CD8-positive, alpha-beta memory T cell (primary cell): ENCODE measurements around the gene MYO1D. TPM values are rescaled to one million over a fixed set of nuclear protein-coding genes. Genes with fewer than 3 reads are reported as not detected.

Source experiments
- CTCF ChIA-PET: fragments of 350-600 bp; sonication (Branson Sonifier 250); formaldehyde crosslinking; loops from one replicate; lab custom pipeline; 2021; ENCODE audit warnings: antibody characterized with exemption; lab: Charles Lee
- POLR2A ChIA-PET: fragments of 350-600 bp; sonication (Branson Sonifier 250); formaldehyde crosslinking; loops from one replicate; lab custom pipeline; 2021; ENCODE audit warnings: antibody characterized with exemption; lab: Charles Lee
- DNase-seq, 5 donors: peaks; one replicate each; pipeline versions ENCODE4 v3.0.0 to v3.0.0-alpha.2; 2020 to 2022; ENCODE audit warnings: mixed read lengths in 1 of 5
- H3K27ac ChIP-seq: one replicate; pipeline ENCODE4 v1.7.0; 2013; ENCODE audit warnings: low read depth, mild to moderate bottlenecking, low read length, moderate library complexity
- H3K27me3 ChIP-seq: 2 replicates; pipeline ENCODE4 v1.7.0; 2013; ENCODE audit warnings: low read length, mild to moderate bottlenecking; ENCODE audit not compliant: insufficient read depth, poor library complexity, severe bottlenecking
- H3K36me3 ChIP-seq: 2 replicates; pipeline ENCODE4 v1.7.0; 2013; ENCODE audit warnings: mild to moderate bottlenecking, low read length, moderate library complexity; ENCODE audit not compliant: insufficient read depth
- H3K4me1 ChIP-seq: 2 replicates; pipeline ENCODE4 v1.7.0; 2013; ENCODE audit warnings: mild to moderate bottlenecking, low read length, moderate library complexity; ENCODE audit not compliant: insufficient read depth
- H3K4me3 ChIP-seq: 2 replicates; pipeline ENCODE4 v1.7.0; 2013; ENCODE audit warnings: mild to moderate bottlenecking, low read length
- H3K9me3 ChIP-seq: 2 replicates; pipeline ENCODE4 v1.7.0; 2013; ENCODE audit warnings: mild to moderate bottlenecking, low read length
- H3K27ac Mint-ChIP-seq, 8 donors: one replicate each; pipeline ENCODE4 v1.8.0; 2020 to 2021; ENCODE audit warnings: mixed read lengths in 8 of 8, mild to moderate bottlenecking in 6 of 8, inconsistent platforms in 3 of 8, moderate library complexity in 3 of 8
- H3K27me3 Mint-ChIP-seq, 2 donors: one replicate each; pipeline ENCODE4 v1.8.0; 2020 to 2021; ENCODE audit warnings: mixed read lengths in 2 of 2, mild to moderate bottlenecking in 1 of 2, moderate library complexity in 1 of 2
- H3K36me3 Mint-ChIP-seq, 3 donors: one replicate each; pipeline ENCODE4 v1.8.0; 2020 to 2021; ENCODE audit warnings: mixed read lengths in 3 of 3, inconsistent platforms in 1 of 3, mild to moderate bottlenecking in 1 of 3
- H3K4me1 Mint-ChIP-seq, 3 donors: one replicate each; pipeline ENCODE4 v1.8.0; 2020 to 2021; ENCODE audit warnings: mixed read lengths in 3 of 3, inconsistent platforms in 1 of 3, mild to moderate bottlenecking in 1 of 3
- H3K4me3 Mint-ChIP-seq, 7 donors: one replicate each; pipeline ENCODE4 v1.8.0; 2020 to 2021; ENCODE audit warnings: mixed read lengths in 7 of 7, mild to moderate bottlenecking in 6 of 7, moderate library complexity in 4 of 7, inconsistent platforms in 2 of 7
- H3K9me3 Mint-ChIP-seq, 5 donors: one replicate each; pipeline ENCODE4 v1.8.0; 2020 to 2022; ENCODE audit warnings: mixed read lengths in 5 of 5, mild to moderate bottlenecking in 3 of 5, moderate library complexity in 2 of 5, inconsistent platforms in 1 of 5
- polyA plus RNA-seq: library from polyadenylated mRNA; unstranded; fragments of 300-500 nt; fragmentation: Illumina TruSeq; gene quantifications from one replicate; pipeline ENCODE4 v1.2.3, GENCODE V29; 2021
- total RNA-seq, 2 experiments: library from RNA; stranded (reverse); gene quantifications; one replicate each; pipeline ENCODE4 v1.2.3, GENCODE V29; 2021

MYO1D gene
- total and polyA plus RNA-seq, 3 experiments from 2014 or later = 9.0 to 15.8 (median 11.5) TPM

DNA sequence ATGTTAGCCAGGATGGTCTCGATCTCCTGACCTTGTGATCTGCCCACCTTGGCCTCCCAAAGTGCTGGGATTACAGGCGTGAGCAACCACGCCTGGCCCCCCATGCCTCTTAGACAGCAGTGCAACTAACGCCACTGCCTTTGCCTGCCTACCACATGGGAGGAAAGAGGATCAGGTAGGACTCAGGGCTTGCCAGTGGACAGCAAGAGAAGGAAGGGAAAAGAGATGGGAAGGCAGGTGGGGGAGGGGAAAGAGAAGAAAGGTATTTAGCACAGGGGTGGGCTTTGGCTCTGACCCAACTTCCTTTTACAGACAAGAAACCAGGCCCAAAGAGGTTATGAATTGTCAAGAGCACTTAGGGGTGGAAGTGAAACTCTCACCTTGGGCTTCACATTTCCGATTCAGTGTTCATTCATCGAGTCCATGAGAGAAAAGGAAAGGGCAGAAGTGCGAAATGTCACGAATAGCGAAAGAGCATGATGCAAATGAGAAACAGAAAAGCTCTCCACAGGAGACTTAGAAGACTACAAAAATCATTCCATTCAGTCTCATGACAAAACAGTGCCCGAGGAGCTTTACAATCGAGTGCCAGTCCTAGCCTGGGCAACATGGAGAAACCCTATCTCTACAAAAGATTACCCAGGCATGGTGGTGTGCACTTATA, 353.8 kb downstream of the MYO1D start:
- no peak overlapping the region for H3K27ac ChIP-seq
- H3K36me3 ChIP-seq = no peaks in the 10 kb centered on the region
- Mint-ChIP-seq H3K27ac (peak overlapping the region in 6 of 8 donors; percentile 42 to 88 (median 78)), H3K4me3 (peak overlapping the region; percentile 6 to 85 (median 77)), H3K9me3 (no peaks in the 10 kb centered on the region), H3K36me3 (peaks cover 0 to 3% (median 0%) of the 10 kb centered on the region in 3 donors), H3K27me3 (peaks cover 1 to 3% of the 10 kb centered on the region in 2 donors), H3K4me1 (peaks cover 54 to 63% (median 55%) of the 10 kb centered on the region in 3 donors)
- peaks cover 48% of the 10 kb centered on the region for H3K4me1 ChIP-seq
- peak overlapping the region; percentile 14 for H3K4me3 ChIP-seq
- ChIA-PET POLR2A (interaction anchor here (1.0 to 1.3 kb wide), 2 partner anchors 36 kb away, joined by 3 to 4 read pairs; partner anchors contain the start of gene CDK5R1), CTCF (interaction anchor here (2.0 to 3.0 kb wide), 2 partner anchors 27 to 61 kb away, joined by 4 to 13 read pairs; no protein-coding TSS in a partner anchor)
- peak in 1 of 5 donors; percentile 56 for DNase-seq
- no peaks in the 10 kb centered on the region for H3K9me3 ChIP-seq
- no peaks in the 10 kb centered on the region for H3K27me3 ChIP-seq

DNA sequence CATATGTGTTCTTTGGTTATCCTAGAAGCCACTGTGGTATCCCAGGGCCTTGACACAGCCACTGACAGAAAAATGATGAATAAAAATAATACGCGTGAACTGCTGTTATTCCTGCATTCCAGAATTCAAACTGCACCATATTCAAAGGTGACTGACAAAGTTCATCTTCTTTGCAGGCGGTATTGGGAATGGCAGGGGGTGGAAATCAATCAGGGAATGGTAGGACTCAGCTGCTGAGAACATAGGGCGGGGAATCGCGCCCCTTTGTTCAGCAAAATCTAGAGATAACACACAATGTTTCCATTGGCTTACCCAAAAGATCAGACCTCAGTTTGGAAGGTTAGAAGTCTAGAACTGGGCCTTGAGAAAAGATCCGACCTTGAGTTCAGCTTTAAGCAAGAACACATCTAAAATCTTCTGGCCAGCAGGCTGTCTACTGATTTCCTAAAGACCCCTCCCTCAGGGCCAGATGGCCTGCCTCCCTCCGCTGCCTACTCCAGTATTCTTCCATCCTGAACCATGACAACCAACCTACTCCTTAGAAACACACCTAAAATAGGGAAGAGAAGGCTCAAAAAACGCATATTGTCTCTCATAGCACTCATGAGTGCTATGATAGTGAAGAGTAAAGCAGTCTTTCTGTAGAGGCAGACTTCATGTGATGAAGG, 356.1 kb downstream of the MYO1D start:
- peaks cover 70% of the 10 kb centered on the region for H3K4me1 ChIP-seq
- no peaks in the 10 kb centered on the region for H3K27me3 ChIP-seq
- Mint-ChIP-seq H3K36me3 (peaks cover 0 to 3% (median 0%) of the 10 kb centered on the region in 3 donors), H3K27ac (peak overlapping the region; percentile 87 to 97 (median 94)), H3K9me3 (no peaks in the 10 kb centered on the region), H3K4me3 (peak overlapping the region in 6 of 7 donors; percentile 77 to 86 (median 84)), H3K4me1 (peaks cover 67 to 76% (median 71%) of the 10 kb centered on the region in 3 donors), H3K27me3 (peaks cover 0 to under 1% of the 10 kb centered on the region in 2 donors)
- POLR2A ChIA-PET = interaction anchor here (0.7 to 1.8 kb wide), 2 partner anchors 17 to 34 kb away, joined by 3 to 23 read pairs; partner anchors contain the start of gene CDK5R1
- peak overlapping the region; percentile 46 for H3K4me3 ChIP-seq
- H3K27ac ChIP-seq = no peak overlapping the region
- H3K36me3 ChIP-seq = no peaks in the 10 kb centered on the region
- DNase-seq = no peak
- CTCF ChIA-PET = interaction anchor here (1.5 to 1.8 kb wide), 2 partner anchors 32 to 59 kb away, joined by 3 to 5 read pairs; no protein-coding TSS in a partner anchor
- H3K9me3 ChIP-seq = no peaks in the 10 kb centered on the region

DNA sequence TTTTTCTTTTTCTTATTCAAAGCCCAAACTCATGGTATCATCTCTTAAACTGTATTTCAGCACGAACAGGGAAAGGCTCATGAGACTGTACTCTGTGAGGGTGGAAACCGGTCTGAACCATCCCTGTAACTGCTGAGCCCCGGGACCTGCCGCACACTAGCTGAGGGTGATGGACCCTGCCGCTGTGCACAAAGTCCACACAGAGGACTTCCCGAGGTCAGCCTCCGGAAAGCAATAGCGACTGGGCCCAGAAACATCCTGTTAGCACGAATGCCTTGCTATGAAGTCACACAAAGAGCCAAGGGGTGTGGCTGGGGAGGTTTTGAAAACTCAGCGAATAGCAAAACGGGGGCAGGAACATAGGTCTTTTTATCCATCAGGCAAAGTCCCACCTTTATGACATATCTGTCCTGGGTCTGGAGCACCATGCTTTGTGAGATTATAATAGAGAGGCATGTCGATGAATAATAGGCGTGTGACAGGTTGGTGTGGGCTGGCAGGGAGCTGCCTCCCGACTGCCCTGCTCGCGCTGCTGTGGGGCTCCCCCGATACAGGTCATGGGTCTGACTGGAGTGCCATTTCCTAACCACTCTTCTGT, 356.7 kb downstream of the MYO1D start:
- DNase-seq = peak; percentile 22 to 63 (median 49)
- Mint-ChIP-seq H3K36me3 (peaks cover 0 to 3% (median 0%) of the 10 kb centered on the region in 3 donors), H3K27me3 (no peaks in the 10 kb centered on the region), H3K4me3 (peak overlapping the region; percentile 77 to 86 (median 84)), H3K27ac (peak overlapping the region; percentile 87 to 97 (median 94)), H3K9me3 (no peaks in the 10 kb centered on the region), H3K4me1 (peaks cover 70 to 82% (median 71%) of the 10 kb centered on the region in 3 donors)
- no peaks in the 10 kb centered on the region for H3K36me3 ChIP-seq
- peak overlapping the region; percentile 46 for H3K4me3 ChIP-seq
- H3K27me3 ChIP-seq = no peaks in the 10 kb centered on the region
- POLR2A ChIA-PET = interaction anchor here (0.6 to 2.5 kb wide), 5 partner anchors 16 to 169 kb away, joined by 3 to 23 read pairs (median 3); partner anchors contain the start of gene CDK5R1
- CTCF ChIA-PET = interaction anchor here (1.5 to 1.8 kb wide), 2 partner anchors 31 to 58 kb away, joined by 3 to 5 read pairs; no protein-coding TSS in a partner anchor
- H3K27ac ChIP-seq = peak overlapping the region; percentile 75
- H3K9me3 ChIP-seq = no peaks in the 10 kb centered on the region
- H3K4me1 ChIP-seq = peaks cover 77% of the 10 kb centered on the region

DNA sequence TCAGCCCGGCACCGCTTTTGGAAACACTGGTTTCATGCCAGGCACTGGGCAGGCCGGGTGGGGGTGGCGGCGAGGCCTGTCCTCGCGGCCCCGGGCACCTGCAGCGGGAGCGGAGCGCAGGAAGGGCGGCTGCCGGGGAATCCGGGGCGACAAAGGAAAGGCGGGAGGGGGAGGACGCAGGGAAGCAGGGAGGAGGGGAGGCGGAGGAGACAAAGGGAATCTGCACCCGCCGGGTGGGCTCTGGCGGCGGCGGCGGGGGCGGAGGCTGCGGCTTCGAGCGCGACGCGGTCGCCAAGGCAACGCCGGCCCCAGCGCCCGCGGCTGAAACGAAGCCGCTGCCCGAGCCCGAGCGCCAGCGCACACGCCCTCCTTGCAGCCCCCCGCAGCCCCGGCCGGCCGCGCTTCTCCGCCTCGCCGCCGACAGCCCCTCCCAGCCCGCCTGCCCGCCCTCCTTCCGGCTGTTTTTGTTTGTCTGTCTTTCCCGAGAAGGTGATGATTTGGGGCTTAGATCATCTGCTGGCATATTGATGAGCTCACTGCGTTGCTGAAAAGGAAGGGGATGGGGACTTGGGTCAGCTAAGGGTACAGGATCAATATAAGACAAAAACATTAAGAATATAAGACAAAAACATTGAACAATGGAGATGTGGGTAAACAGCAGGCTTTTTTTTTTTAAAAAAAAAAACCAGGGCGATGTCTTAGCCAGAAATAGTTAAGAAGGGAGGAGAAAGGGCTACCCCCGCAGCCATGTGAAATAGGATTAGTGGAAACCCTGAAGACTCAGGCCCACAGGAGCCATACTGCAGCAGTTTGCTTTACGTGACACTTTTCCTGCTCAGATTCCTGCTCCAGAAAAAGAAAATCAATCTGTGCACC, 357.5 kb downstream of the MYO1D start:
- peak overlapping the region; percentile 79 to 86 (median 84) for H3K4me3 Mint-ChIP-seq

DNA sequence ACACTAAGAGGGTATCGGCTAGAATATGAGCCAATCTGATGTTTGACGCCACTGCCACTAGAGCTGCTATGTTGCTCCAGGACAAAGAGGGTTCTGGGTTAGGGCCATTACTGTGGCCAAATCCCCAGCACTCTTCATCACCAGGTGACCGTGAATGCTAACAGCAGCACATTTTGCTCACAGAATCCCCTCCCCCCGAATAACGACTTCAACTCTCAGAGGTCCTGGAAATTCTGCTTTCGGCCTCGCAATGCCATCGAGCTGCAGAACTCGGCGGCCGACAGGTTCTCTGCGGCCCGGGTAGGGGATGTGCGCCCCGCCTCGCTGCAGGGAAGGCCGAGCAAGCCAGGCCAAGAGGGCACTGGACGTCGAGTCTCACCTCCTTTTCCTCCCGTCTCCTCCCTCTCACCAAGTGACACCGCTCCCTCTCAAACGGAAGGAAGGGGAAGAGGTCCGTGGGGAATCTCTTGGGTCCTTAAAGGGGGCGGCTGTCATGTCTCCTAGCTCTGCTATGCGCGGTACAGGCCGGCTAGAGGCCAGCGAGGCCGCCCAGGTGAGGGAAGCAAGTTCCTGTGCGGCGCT, 358.2 kb downstream of the MYO1D start:
- no peaks in the 10 kb centered on the region for H3K36me3 ChIP-seq
- peak overlapping the region; percentile 14 for H3K4me3 ChIP-seq
- Mint-ChIP-seq H3K27me3 (no peaks in the 10 kb centered on the region), H3K4me3 (peak overlapping the region; percentile 73 to 87 (median 80)), H3K9me3 (no peaks in the 10 kb centered on the region), H3K4me1 (peaks cover 61 to 76% (median 62%) of the 10 kb centered on the region in 3 donors), H3K27ac (peak overlapping the region; percentile 49 to 98 (median 80)), H3K36me3 (peaks cover 0 to 3% (median 0%) of the 10 kb centered on the region in 3 donors)
- POLR2A ChIA-PET = interaction anchor here (0.7 to 2.5 kb wide), 2 partner anchors 24 to 74 kb away, joined by 3 to 7 read pairs; partner anchors contain the start of gene PSMD11
- H3K27me3 ChIP-seq = no peaks in the 10 kb centered on the region
- no peaks in the 10 kb centered on the region for H3K9me3 ChIP-seq
- peaks cover 69% of the 10 kb centered on the region for H3K4me1 ChIP-seq
- CTCF ChIA-PET = interaction anchor here (1.2 to 1.9 kb wide), 2 partner anchors 9 to 75 kb away, joined by 3 to 7 read pairs; partner anchors contain the start of gene PSMD11
- no peak for DNase-seq
- no peak overlapping the region for H3K27ac ChIP-seq

More for the DNA sequence above, 357.5 kb downstream of the MYO1D start:
- H3K9me3 ChIP-seq = no peaks in the 10 kb centered on the region
- H3K9me3 Mint-ChIP-seq = no peaks in the 10 kb centered on the region
- ChIA-PET POLR2A (interaction anchor here (0.6 to 2.5 kb wide), 5 partner anchors 25 to 168 kb away, joined by 3 to 23 read pairs (median 3); partner anchors contain the start of genes CDK5R1 and PSMD11), CTCF (interaction anchor here (1.5 to 1.8 kb wide), 2 partner anchors 30 to 58 kb away, joined by 3 to 5 read pairs; no protein-coding TSS in a partner anchor)
- no peaks in the 10 kb centered on the region for H3K27me3 Mint-ChIP-seq
- peak overlapping the region; percentile 87 to 97 (median 96) for H3K27ac Mint-ChIP-seq
- H3K27me3 ChIP-seq = no peaks in the 10 kb centered on the region
- peaks cover 0 to 3% (median 0%) of the 10 kb centered on the region in 3 donors for H3K36me3 Mint-ChIP-seq
- H3K36me3 ChIP-seq = no peaks in the 10 kb centered on the region
- peak overlapping the region; percentile 75 for H3K27ac ChIP-seq
- peaks cover 76% of the 10 kb centered on the region for H3K4me1 ChIP-seq
- DNase-seq = peak; percentile 44 to 77 (median 67)
- peaks cover 67 to 82% (median 68%) of the 10 kb centered on the region in 3 donors for H3K4me1 Mint-ChIP-seq
- peak overlapping the region; percentile 46 for H3K4me3 ChIP-seq

DNA sequence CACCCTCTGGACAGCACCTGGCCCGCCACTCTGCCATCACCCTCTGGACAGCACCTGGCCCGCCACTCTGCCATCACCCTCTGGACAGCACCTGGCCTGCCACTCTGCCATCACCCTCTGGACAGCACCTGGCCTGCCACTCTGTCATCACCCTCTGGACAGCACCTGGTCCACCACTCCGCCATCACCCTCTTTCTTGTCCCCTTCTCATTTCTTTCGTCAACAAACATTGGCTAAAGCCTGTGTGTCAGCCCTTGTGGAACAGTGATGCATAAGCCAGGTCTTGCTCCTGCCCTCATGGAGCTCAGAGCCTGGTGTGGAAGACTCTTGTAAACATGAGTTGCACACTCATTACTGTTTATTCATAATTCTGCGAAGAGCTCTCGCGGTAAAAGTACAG, 358.9 kb downstream of the MYO1D start:
- Mint-ChIP-seq H3K27me3 (no peaks in the 10 kb centered on the region), H3K36me3 (peaks cover 0 to 3% (median 0%) of the 10 kb centered on the region in 3 donors), H3K4me1 (peaks cover 55 to 68% (median 56%) of the 10 kb centered on the region in 3 donors), H3K27ac (peak overlapping the region in 6 of 8 donors; percentile 49 to 98 (median 80)), H3K9me3 (no peaks in the 10 kb centered on the region), H3K4me3 (peak overlapping the region in 6 of 7 donors; percentile 3 to 87 (median 79))
- no peak overlapping the region for H3K4me3 ChIP-seq
- peaks cover 62% of the 10 kb centered on the region for H3K4me1 ChIP-seq
- no peak for DNase-seq
- POLR2A ChIA-PET = interaction anchor here (2.5 kb wide), 1 partner anchor 23 kb away, joined by 7 read pairs; no protein-coding TSS in a partner anchor
- CTCF ChIA-PET = interaction anchor here (1.1 to 1.9 kb wide), 6 partner anchors 10 to 74 kb away, joined by 3 to 7 read pairs (median 4); partner anchors contain the start of genes CDK5R1 and PSMD11
- no peaks in the 10 kb centered on the region for H3K36me3 ChIP-seq
- H3K27me3 ChIP-seq = no peaks in the 10 kb centered on the region
- no peaks in the 10 kb centered on the region for H3K9me3 ChIP-seq
- H3K27ac ChIP-seq = no peak overlapping the region
